A549 treated with GW870086 at 1 μM for 4 hours (cell line): ENCODE data around the gene CLK2. TPM values are rescaled to one million over a fixed set of nuclear protein-coding genes. Genes with fewer than 3 reads are reported as not detected.

Experiments
- total RNA-seq: library from RNA; stranded (reverse); fragments of 200-300 nt; extraction: Qiagen RNA extraction; gene quantifications from 5 replicates; pipeline ENCODE4 v1.2.3, GENCODE V29; 2022; ENCODE audit warnings: low read depth

The CLK2 gene
- 21.2 to 25.1 TPM (median 23.8 TPM) in 5 replicates for total RNA-seq

DNA sequence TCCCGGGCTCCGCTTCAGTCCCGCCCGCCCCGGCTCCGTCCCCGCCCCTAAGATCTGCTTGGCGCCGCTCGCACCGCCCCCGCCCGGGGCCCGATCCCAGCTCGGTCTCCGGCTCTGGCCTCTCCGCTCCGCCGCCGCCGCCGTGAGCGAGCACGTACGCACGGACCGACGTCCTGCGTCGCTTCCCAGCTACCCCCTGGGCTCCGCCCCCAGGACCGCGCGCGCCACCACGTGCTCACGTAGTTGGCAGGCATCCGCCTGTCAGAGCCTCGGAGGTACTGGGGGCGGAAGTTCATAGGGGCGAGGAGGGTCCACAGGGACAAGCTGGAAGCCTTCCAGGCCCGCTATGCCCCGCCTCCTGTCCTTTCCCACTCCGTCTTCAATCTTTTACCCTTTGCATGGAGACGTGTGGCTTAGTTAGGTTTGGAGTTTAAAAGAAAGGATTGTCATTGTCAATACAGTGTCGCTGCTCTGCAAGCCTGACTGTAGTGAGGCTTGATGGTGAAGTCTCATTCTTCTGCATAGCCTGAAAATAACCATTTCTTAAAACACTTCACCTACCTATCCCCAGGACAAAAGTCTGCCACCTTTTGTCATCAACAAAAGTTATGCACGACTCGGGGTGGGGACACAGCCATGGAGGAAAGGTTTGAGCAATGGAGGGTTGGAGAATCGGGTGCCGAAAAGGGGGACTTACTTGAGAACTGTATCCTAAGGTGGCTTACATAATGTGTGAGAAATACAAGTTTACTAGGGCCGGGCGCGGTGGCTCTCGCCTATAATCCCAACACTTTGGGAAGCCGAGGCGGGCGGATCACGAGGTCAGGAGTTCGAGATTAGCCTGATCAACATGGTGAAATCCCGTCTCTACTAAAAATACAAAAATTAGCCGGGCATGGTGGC, at the start of gene CLK2:
CLK2 (minus strand) TSS at position 162 of the 903 bp plus-strand sequence. CDS start 2,527 bp downstream, outside the sequence.

DNA sequence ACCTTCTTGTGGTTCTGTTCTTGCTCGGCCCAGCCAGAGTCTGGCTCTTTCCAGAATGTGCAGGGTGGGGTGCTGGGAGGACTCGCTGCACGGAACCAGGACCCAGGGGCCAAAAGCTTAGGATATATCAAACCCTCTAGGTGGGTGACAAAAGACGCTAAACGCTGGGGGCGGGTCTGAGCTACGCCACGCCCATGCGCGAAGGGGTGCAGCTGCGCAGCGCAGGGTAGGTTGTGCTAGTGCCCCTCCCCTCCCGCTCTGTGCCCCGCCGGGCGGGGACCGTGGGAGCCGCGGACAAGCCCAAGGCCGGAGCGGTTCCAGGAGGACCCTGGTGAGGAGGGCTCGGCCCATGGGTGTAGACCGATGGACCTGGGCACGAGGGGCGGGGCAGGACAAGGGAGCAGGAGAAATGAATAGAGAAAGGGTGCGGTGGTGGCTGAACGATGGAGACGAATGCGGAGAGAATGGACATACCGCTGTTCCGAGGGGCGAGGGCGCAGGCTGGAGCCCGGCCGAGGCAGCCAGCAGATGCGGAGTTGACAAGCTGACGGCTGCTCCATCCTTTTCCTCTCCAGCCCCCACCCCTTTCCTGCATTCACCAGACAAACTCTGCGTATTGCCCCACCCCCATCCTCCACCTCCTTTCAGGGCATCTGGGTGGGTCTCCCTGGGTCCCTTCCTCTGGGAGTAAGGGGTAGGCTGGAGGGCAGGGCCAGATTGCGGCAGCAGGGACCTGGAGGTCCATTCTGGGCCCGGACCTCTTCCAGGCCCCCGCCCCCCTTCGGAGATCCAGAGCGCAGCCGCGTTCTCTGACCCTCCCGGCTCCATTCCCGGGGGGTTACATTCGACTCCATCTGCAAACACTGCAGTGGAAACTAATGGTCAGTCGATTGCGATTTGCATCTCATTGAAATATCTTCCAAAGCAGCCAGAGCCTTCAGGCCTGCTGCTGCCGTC, 47.6 kb upstream of the CLK2 start, which contains the start of gene RUSC1:
RUSC1 (plus strand) TSS at position 234 of the 957 bp plus-strand sequence. CDS start 880 bp downstream, outside the sequence.

GRCh38 chr1:155308493-155309422, 35.5 kb upstream of the CLK2 start, which contains the start of gene FDPS:
Gene FDPS (plus strand): TSS chr1:155308866. CDS start chr1:155309790, 924 bp downstream.

DNA sequence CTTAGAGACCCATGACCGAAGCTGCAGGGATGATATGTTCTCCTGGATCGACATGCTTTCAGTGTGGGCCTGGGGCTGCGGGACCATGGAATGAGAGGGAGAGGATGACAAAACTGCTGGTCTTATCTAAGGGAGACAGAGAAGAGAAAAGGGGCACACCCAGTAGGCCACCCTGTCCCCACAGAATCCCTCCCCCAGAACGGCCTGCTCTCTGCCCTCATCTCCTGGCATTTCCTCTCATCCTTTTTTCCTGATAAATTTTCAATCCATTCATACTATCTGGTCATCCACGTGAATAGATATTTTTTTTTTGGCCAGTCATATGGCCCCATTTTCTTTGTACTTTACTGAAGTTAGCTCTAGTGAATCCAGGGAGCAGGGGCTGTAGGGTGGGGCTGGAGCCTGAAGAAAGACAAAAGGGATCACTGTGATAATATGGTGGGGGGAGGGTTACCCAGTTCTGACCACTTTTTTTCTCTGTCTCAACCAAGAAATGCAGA, 28.1 kb upstream of the CLK2 start, which contains the start of gene PKLR:
PKLR (minus strand) TSS at position 97 of the 500 bp plus-strand sequence; CDS start at position 54, 43 bp downstream.

DNA sequence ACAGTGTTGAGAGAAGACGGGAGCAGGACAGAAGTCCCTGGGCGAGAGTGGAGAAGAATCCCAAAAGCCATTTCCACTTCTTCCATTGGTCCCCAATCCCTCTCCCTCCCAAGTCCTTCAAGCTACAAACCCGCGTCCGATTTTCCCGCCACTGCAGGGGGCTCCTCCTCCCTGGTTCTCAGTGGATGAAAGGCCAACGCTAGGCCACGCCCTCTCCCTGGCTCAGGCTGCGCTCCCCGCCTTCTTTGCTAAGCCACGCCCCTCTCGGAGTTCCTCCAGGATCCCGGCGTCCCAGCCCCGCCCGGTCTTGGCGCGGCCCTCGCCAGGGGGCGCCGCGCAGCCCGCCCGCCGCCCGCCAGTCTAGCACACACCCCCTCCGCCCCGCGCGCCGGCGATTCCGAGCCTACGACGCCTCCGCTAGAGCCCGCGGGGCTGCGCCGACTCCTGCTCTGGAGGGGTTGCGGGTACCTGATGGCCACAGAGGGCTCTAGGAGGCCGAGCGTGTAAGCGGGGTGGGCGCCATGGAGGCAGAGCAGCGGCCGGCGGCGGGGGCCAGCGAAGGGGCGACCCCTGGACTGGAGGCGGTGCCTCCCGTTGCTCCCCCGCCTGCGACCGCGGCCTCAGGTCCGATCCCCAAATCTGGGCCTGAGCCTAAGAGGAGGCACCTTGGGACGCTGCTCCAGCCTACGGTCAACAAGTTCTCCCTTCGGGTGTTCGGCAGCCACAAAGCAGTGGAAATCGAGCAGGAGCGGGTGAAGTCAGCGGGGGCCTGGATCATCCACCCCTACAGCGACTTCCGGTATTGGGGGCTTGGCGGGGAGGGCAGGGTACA, 4.0 kb upstream of the CLK2 start, which contains the start of gene HCN3:
HCN3 (plus strand) TSS at position 394 of the 832 bp plus-strand sequence; CDS start at position 522, 128 bp downstream.

GRCh38 chr1:155261852-155262673, 11.2 kb downstream of the CLK2 start, which contains the start of gene SCAMP3:
Gene SCAMP3 (minus strand): TSS chr1:155262360. CDS start chr1:155262151, 209 bp downstream.

GRCh38 chr1:155255243-155256007, 17.9 kb downstream of the CLK2 start, which contains the start of gene ENTREP3:
Gene ENTREP3 (minus strand): TSS chr1:155255483. CDS start chr1:155254877, 606 bp downstream.

Other genes starting within 250 kb of the CLK2 start
- 0.17 to 0.80 TPM (median 0.29 TPM) in 5 replicates for gene DCST2, start 239.7 kb downstream of the CLK2 start, total RNA-seq
- gene DCST1, start 239.7 kb downstream of the CLK2 start, total RNA-seq = not detected in 5 replicates
- gene ADAM15, start 222.2 kb downstream of the CLK2 start, total RNA-seq = 72.3 to 103 TPM (median 97.2 TPM) in 5 replicates
- 12.2 to 13.0 TPM (median 12.4 TPM) in 5 replicates for gene EFNA4, start 209.8 kb downstream of the CLK2 start, total RNA-seq
- 6.9 to 11.0 TPM (median 10.3 TPM) in 5 replicates for gene EFNA3, start 194.7 kb downstream of the CLK2 start, total RNA-seq
- 23.0 to 32.0 TPM (median 28.5 TPM) in 5 replicates for gene EFNA1, start 145.6 kb downstream of the CLK2 start, total RNA-seq
- gene SLC50A1, start 137.7 kb downstream of the CLK2 start, total RNA-seq = 30.2 to 37.7 TPM (median 35.4 TPM) in 5 replicates
- 69.8 to 112 TPM (median 98.4 TPM) in 5 replicates for gene DPM3, start 133.0 kb downstream of the CLK2 start, total RNA-seq
- 222 to 262 TPM (median 235 TPM) in 5 replicates for gene KRTCAP2, start 100.2 kb downstream of the CLK2 start, total RNA-seq
- gene TRIM46, start 99.7 kb downstream of the CLK2 start, total RNA-seq = 1.8 to 2.9 TPM (median 2.6 TPM) in 5 replicates
- gene THBS3, start 65.6 kb downstream of the CLK2 start, total RNA-seq = 6.0 to 10.7 TPM (median 8.4 TPM) in 5 replicates
- gene MTX1, start 64.8 kb downstream of the CLK2 start, total RNA-seq = 65.8 to 81.8 TPM (median 76.1 TPM) in 5 replicates
- gene ENTREP3, start 18.0 kb downstream of the CLK2 start, total RNA-seq = 26.5 to 34.2 TPM (median 33.7 TPM) in 5 replicates
- gene SCAMP3, start 11.1 kb downstream of the CLK2 start, total RNA-seq = 99.5 to 134 TPM (median 118 TPM) in 5 replicates
- 3.2 to 6.4 TPM (median 5.2 TPM) in 5 replicates for gene HCN3, start 4.0 kb upstream of the CLK2 start, total RNA-seq
- not detected in 5 replicates for gene PKLR, start 27.9 kb upstream of the CLK2 start, total RNA-seq
- gene FDPS, start 35.4 kb upstream of the CLK2 start, total RNA-seq = 155 to 179 TPM (median 165 TPM) in 5 replicates
- 40.2 to 54.7 TPM (median 53.4 TPM) in 5 replicates for gene RUSC1, start 47.4 kb upstream of the CLK2 start, total RNA-seq